Activated gamma-delta T cell (primary cell): ENCODE measurements around the gene PTPRS.
"Not testable (repeated sequence)": the region's sequence is repeated elsewhere in the genome, so short reads cannot be mapped to it uniquely, and the experiment has no call there.

ENCODE experiments used
- DNase-seq: peaks from one replicate; lab custom pipeline; 2025; lab: John Stamatoyannopoulos, UW

Gene PTPRS

GRCh38 chr19:5333581-5334365, 6.8 kb downstream of the PTPRS start:
- DNase-seq: no peak

- no peak for DNase-seq
Measured at GRCh38 chr19:5332501-5332900, 8.1 kb downstream of the PTPRS start.

GRCh38 chr19:5331790-5332189, 8.8 kb downstream of the PTPRS start:
- no peak for DNase-seq

- no peak for DNase-seq
Measured at GRCh38 chr19:5330307-5330720, 10.3 kb downstream of the PTPRS start.

GRCh38 chr19:5329141-5329540, 11.5 kb downstream of the PTPRS start:
- no peak for DNase-seq

- DNase-seq: not testable (repeated sequence)
Measured at GRCh38 chr19:5328407-5328806, 12.2 kb downstream of the PTPRS start.

- no peak for DNase-seq
Measured at GRCh38 chr19:5326986-5327623, 13.5 kb downstream of the PTPRS start.

- no peak for DNase-seq
Measured at GRCh38 chr19:5326545-5326944, 14.1 kb downstream of the PTPRS start.

- DNase-seq: no peak
Measured at GRCh38 chr19:5324947-5325346, 15.7 kb downstream of the PTPRS start.

- DNase-seq: no peak
Measured at GRCh38 chr19:5323475-5323811, 17.2 kb downstream of the PTPRS start.

GRCh38 chr19:5321851-5322681, 18.5 kb downstream of the PTPRS start:
- no peak for DNase-seq

GRCh38 chr19:5321066-5321642, 19.5 kb downstream of the PTPRS start:
- no peak for DNase-seq

- DNase-seq: no peak
Measured at GRCh38 chr19:5319516-5319915, 21.1 kb downstream of the PTPRS start.

GRCh38 chr19:5318306-5318705, 22.3 kb downstream of the PTPRS start:
- no peak for DNase-seq

GRCh38 chr19:5317321-5317720, 23.3 kb downstream of the PTPRS start:
- DNase-seq: no peak

- no peak for DNase-seq
Measured at GRCh38 chr19:5316138-5316537, 24.5 kb downstream of the PTPRS start.

- DNase-seq: no peak
Measured at GRCh38 chr19:5314907-5315298, 25.7 kb downstream of the PTPRS start.

GRCh38 chr19:5314012-5314906, 26.4 kb downstream of the PTPRS start:
- no peak for DNase-seq

GRCh38 chr19:5313307-5313706, 27.3 kb downstream of the PTPRS start:
- DNase-seq: no peak

GRCh38 chr19:5312058-5312457, 28.6 kb downstream of the PTPRS start:
- no peak for DNase-seq

GRCh38 chr19:5309438-5310204, 31.0 kb downstream of the PTPRS start:
- no peak for DNase-seq
